ENCODE data around the gene EME1.

EME1 gene

GRCh38 chr17:50338645-50339044, 34.4 kb upstream of the EME1 start:
- H3K9me3 ChIP-seq (ENCODE audit: control insufficient read depth, low read depth, low read length): peaks cover 4% of the 10 kb centered on the region
- H3K4me3 ChIP-seq (ENCODE audit: low read length): no peak overlapping the region
- no peaks in the 10 kb centered on the region for H3K4me1 ChIP-seq (ENCODE audit: control insufficient read depth, low read depth, low read length)
- no peak overlapping the region for H3K27ac ChIP-seq (ENCODE audit: low read length)
- no peaks in the 10 kb centered on the region for H3K36me3 ChIP-seq (ENCODE audit: control insufficient read depth, low read depth, low read length)
- no peaks in the 10 kb centered on the region for H3K27me3 ChIP-seq (ENCODE audit: control insufficient read depth, insufficient read depth, low read length)
- no peak overlapping the region for H3K9ac ChIP-seq (ENCODE audit: low read length)

DNA sequence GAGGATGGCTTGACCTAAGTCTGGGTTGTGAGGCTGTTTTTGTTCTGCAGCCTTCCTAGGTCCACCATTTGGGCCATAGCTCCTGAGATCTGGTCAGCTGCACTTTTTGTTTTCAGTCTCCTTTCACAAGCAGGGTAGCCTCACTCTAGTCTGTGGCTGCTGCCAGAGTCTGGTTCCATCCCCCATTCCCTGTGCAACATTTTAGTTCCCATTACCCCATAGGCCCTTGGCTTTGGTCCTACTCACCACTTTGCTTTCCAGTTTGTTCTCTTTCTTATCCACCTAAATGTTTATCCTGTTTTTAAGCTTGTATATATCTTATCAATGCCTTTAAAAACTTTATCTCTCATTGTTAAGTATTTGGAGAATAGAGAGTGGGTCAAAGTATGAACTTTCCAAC, 33.6 kb upstream of the EME1 start:
- Histone ChIP-seq H3K36me3 (ENCODE audit: control insufficient read depth, low read depth, low read length) (no peaks in the 10 kb centered on the region), H3K27me3 (ENCODE audit: control insufficient read depth, insufficient read depth, low read length) (peaks cover 1% of the 10 kb centered on the region), H3K4me1 (ENCODE audit: control insufficient read depth, low read depth, low read length) (no peaks in the 10 kb centered on the region), H3K9me3 (ENCODE audit: control insufficient read depth, low read depth, low read length) (peaks cover 4% of the 10 kb centered on the region), H3K4me3 (ENCODE audit: low read length) (no peak overlapping the region), H3K27ac (ENCODE audit: low read length) (no peak overlapping the region), H3K9ac (ENCODE audit: low read length) (no peak overlapping the region)

DNA sequence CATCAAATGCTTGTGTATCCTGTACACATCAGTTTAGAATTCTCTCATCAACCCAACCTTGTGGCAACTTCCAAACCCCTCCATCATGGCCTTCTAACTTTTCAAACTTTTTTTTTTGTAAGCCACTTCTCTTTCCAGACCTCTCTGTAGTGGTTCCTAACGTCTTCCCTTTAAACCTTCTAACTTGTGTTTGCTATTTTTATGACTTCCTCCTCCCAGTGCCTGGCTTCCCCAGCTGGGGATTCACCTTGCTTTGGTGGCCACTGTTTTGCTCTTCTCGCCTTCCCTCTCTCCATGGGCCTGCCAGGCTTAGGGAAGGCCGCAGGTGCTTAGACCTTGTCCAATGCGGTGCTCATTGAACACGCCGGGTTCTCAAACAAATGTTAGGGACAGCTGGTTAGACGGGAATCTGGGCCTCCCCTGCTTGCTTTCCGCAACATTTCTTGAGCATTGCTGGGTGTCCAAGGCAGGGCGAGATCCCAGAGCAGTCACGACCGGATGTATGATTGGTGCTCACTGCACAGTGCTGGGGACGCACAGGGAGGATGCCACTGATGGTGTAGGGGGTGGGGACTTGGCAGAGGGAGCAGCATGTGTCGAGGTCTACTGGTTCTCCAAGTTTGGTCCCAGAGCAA, 28.2 kb upstream of the EME1 start:
- H3K9me3 ChIP-seq (ENCODE audit: control insufficient read depth, low read depth, low read length): no peaks in the 10 kb centered on the region
- H3K4me1 ChIP-seq (ENCODE audit: control insufficient read depth, low read depth, low read length): peaks cover 16% of the 10 kb centered on the region
- H3K36me3 ChIP-seq (ENCODE audit: control insufficient read depth, low read depth, low read length): no peaks in the 10 kb centered on the region
- peaks cover 14% of the 10 kb centered on the region for H3K27me3 ChIP-seq (ENCODE audit: control insufficient read depth, insufficient read depth, low read length)
- H3K27ac ChIP-seq (ENCODE audit: low read length): no peak overlapping the region
- no peak overlapping the region for H3K4me3 ChIP-seq (ENCODE audit: low read length)
- H3K9ac ChIP-seq (ENCODE audit: low read length): no peak overlapping the region

- peaks cover 16% of the 10 kb centered on the region for H3K4me1 ChIP-seq (ENCODE audit: control insufficient read depth, low read depth, low read length)
- no peak within 1 kb of the TSS for H3K27ac ChIP-seq (ENCODE audit: low read length)
- peaks cover 14% of the 10 kb centered on the region for H3K27me3 ChIP-seq (ENCODE audit: control insufficient read depth, insufficient read depth, low read length)
- H3K9ac ChIP-seq (ENCODE audit: low read length): peak within 1 kb of the TSS; percentile 74
- H3K36me3 ChIP-seq (ENCODE audit: control insufficient read depth, low read depth, low read length): no peaks in the 10 kb centered on the region
- H3K9me3 ChIP-seq (ENCODE audit: control insufficient read depth, low read depth, low read length): no peaks in the 10 kb centered on the region
- H3K4me3 ChIP-seq (ENCODE audit: low read length): peak within 1 kb of the TSS; percentile 75
Observed at GRCh38 chr17:50345432-50346312, 27.4 kb upstream of the EME1 start, which contains the start of gene XYLT2. XYLT2 (plus strand) TSS chr17:50346126; CDS start chr17:50346141, 15 bp downstream.

DNA sequence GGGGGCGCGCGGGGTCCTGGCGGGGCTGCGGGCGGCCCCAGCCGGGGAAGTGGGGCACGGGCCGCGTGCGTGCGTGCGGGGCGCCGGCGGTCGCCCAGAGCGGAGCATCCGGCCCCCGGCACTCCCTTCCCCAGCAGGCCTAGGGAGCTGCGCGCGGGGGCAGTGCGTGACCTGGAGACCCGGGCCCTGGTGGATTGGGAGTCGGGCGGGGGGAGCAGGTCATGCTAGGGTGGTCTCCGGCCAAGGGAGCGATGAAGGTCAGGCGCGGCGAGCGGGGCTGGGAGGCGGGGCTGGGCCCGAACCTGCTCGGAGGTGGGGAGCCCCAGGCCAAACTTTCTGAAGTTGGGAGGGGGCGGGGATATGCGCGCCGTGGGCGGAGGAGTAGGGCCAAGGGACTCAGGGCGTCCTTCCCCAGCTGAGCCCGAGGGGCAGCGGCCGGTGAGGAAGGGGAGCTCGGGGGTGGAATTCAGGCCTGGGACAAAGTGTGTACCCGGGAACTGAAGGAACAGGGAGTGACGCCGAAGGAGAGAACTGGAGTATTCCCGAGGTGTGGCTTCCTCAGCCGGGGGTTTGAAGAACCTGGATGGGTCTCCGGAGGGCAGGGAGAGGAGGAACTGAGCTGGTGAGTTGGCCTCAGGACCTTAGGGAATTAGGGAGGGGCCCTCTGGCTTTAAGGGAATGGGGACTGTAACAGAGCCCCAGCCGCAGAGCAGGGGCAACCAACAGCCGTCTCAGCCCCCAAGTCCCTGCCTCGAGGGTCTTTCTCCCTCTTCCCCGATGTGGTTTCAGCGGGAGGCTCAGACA, 26.5 kb upstream of the EME1 start:
- Histone ChIP-seq H3K36me3 (ENCODE audit: control insufficient read depth, low read depth, low read length) (no peaks in the 10 kb centered on the region), H3K4me1 (ENCODE audit: control insufficient read depth, low read depth, low read length) (peaks cover 16% of the 10 kb centered on the region), H3K9ac (ENCODE audit: low read length) (peak overlapping the region; percentile 74), H3K9me3 (ENCODE audit: control insufficient read depth, low read depth, low read length) (no peaks in the 10 kb centered on the region), H3K27ac (ENCODE audit: low read length) (no peak overlapping the region), H3K4me3 (ENCODE audit: low read length) (peak overlapping the region; percentile 75), H3K27me3 (ENCODE audit: control insufficient read depth, insufficient read depth, low read length) (peaks cover 14% of the 10 kb centered on the region)

DNA sequence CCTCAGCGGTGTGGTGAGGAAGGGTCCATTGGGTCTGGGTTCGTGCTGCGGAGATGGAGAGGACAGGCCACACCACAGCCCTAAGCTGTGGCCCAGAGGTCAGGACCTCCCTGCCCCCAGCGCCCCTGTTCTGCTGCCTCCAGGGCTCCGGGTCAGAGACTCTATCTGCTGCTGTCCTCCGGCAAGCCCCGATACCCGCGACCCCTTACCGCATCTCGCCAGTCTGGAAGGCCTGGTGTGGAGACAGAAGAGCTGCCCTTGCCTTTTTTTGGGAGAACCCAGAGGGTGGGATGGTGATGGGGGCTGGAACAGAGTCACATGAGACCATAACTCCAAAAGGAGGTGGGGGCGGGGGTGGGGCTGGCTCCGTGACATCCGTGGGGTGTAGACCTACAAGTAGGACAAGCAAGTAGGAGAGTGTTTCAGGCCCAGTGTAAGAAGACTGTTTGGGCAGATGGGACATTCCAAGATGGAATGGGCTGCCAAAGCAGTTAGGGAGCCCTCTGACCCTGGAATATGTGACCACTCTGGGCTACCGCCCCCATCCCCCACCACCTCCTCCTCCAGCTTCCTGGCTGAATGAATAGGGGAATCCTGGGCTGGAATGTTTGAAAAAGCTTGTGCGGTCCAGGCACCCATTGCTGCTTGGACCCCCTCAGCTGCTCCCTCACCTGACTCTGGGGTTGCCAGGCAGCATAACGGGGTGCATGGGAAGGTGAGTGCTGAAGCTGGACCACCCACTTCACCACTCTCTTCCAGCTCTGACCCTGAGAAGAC, 25.7 kb upstream of the EME1 start:
- Histone ChIP-seq H3K27ac (ENCODE audit: low read length) (no peak overlapping the region), H3K27me3 (ENCODE audit: control insufficient read depth, insufficient read depth, low read length) (peaks cover 14% of the 10 kb centered on the region), H3K9me3 (ENCODE audit: control insufficient read depth, low read depth, low read length) (no peaks in the 10 kb centered on the region), H3K36me3 (ENCODE audit: control insufficient read depth, low read depth, low read length) (no peaks in the 10 kb centered on the region), H3K9ac (ENCODE audit: low read length) (peak overlapping the region; percentile 74), H3K4me1 (ENCODE audit: control insufficient read depth, low read depth, low read length) (peaks cover 16% of the 10 kb centered on the region), H3K4me3 (ENCODE audit: low read length) (peak overlapping the region; percentile 75)

DNA sequence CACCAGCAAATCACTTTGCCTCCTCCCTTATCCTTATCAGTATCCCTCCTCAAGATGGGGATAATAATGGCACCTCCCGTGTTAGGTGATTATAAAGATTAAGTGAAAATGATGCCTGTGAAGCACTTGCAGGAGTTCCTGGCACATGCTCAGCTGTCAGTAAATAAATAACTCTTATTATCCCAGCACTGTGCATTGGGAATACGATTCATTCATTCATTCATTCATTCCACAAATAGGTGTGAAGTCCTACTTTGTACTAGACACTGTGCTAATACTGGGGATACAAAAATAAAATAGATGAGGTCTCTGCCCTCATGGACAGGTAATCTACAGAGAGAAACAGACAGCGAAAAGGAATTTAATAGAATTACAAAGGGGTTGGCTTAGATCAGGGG, 25.1 kb upstream of the EME1 start:
- Histone ChIP-seq H3K27me3 (ENCODE audit: control insufficient read depth, insufficient read depth, low read length) (peaks cover 14% of the 10 kb centered on the region), H3K36me3 (ENCODE audit: control insufficient read depth, low read depth, low read length) (no peaks in the 10 kb centered on the region), H3K4me1 (ENCODE audit: control insufficient read depth, low read depth, low read length) (peaks cover 16% of the 10 kb centered on the region), H3K27ac (ENCODE audit: low read length) (no peak overlapping the region), H3K9me3 (ENCODE audit: control insufficient read depth, low read depth, low read length) (no peaks in the 10 kb centered on the region), H3K9ac (ENCODE audit: low read length) (no peak overlapping the region), H3K4me3 (ENCODE audit: low read length) (peak overlapping the region; percentile 75)

GRCh38 chr17:50348522-50349242, 24.3 kb upstream of the EME1 start:
- no peak overlapping the region for H3K4me3 ChIP-seq (ENCODE audit: low read length)
- peaks cover under 1% of the 10 kb centered on the region for H3K36me3 ChIP-seq (ENCODE audit: control insufficient read depth, low read depth, low read length)
- H3K9ac ChIP-seq (ENCODE audit: low read length): no peak overlapping the region
- H3K4me1 ChIP-seq (ENCODE audit: control insufficient read depth, low read depth, low read length): peaks cover 16% of the 10 kb centered on the region
- H3K27ac ChIP-seq (ENCODE audit: low read length): no peak overlapping the region
- no peaks in the 10 kb centered on the region for H3K9me3 ChIP-seq (ENCODE audit: control insufficient read depth, low read depth, low read length)
- peaks cover 14% of the 10 kb centered on the region for H3K27me3 ChIP-seq (ENCODE audit: control insufficient read depth, insufficient read depth, low read length)

DNA sequence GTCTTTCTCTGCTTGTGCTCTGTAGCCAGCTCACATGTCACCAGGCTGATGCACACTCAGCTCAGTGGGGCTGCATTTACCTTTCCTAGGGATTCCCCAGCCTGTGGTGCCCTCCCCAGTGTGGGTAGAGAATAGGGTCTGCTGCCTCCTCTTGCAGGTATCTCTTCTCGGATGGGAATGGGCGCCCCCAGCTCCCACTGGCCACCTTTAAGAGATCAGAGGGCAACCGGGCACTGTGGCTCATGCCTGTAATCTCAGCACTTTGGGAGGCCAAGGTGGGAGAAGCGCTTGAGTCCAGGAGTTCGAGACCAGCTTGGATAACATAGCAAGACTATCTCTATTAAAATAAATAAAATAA, 23.8 kb upstream of the EME1 start:
- H3K4me1 ChIP-seq (ENCODE audit: control insufficient read depth, low read depth, low read length): peaks cover 16% of the 10 kb centered on the region
- no peaks in the 10 kb centered on the region for H3K9me3 ChIP-seq (ENCODE audit: control insufficient read depth, low read depth, low read length)
- peaks cover 14% of the 10 kb centered on the region for H3K27me3 ChIP-seq (ENCODE audit: control insufficient read depth, insufficient read depth, low read length)
- no peak overlapping the region for H3K9ac ChIP-seq (ENCODE audit: low read length)
- peaks cover 4% of the 10 kb centered on the region for H3K36me3 ChIP-seq (ENCODE audit: control insufficient read depth, low read depth, low read length)
- H3K4me3 ChIP-seq (ENCODE audit: low read length): no peak overlapping the region
- no peak overlapping the region for H3K27ac ChIP-seq (ENCODE audit: low read length)

GRCh38 chr17:50350733-50351132, 22.3 kb upstream of the EME1 start:
- peaks cover 18% of the 10 kb centered on the region for H3K36me3 ChIP-seq (ENCODE audit: control insufficient read depth, low read depth, low read length)
- H3K4me1 ChIP-seq (ENCODE audit: control insufficient read depth, low read depth, low read length): peaks cover 16% of the 10 kb centered on the region
- no peaks in the 10 kb centered on the region for H3K27me3 ChIP-seq (ENCODE audit: control insufficient read depth, insufficient read depth, low read length)
- H3K9me3 ChIP-seq (ENCODE audit: control insufficient read depth, low read depth, low read length): no peaks in the 10 kb centered on the region
- no peak overlapping the region for H3K27ac ChIP-seq (ENCODE audit: low read length)
- no peak overlapping the region for H3K4me3 ChIP-seq (ENCODE audit: low read length)
- no peak overlapping the region for H3K9ac ChIP-seq (ENCODE audit: low read length)

Measured in iPS-18a (cell line).